NK-92 treated with Interleukin-12 subunit alpha and Interleukin-12 subunit beta, amount 100 ng/mL, for 24 hours (cell line): ENCODE data around the gene CHI3L1.

Experiments used
- DNase-seq: peaks from one replicate; lab custom pipeline; 2025; lab: John Stamatoyannopoulos, UW

The CHI3L1 gene

GRCh38 chr1:203133970-203134725, 52.4 kb downstream of the CHI3L1 start:
- no peak for DNase-seq

GRCh38 chr1:203131548-203132200, 54.8 kb downstream of the CHI3L1 start:
- DNase-seq, result no peak

- no peak for DNase-seq
Observed at GRCh38 chr1:203130358-203130985, 56.0 kb downstream of the CHI3L1 start.

GRCh38 chr1:203129501-203130231, 56.8 kb downstream of the CHI3L1 start:
- DNase-seq, result no peak
